B cell (primary cell): ENCODE results near the gene ZFPM1. TPM values are rescaled to one million over a fixed set of nuclear protein-coding genes. Genes with fewer than 3 reads are reported as not detected.

Experiments used
- ATAC-seq: fragments of 200-7000 bp; cut with Tn5 transposase; one replicate; pipeline ENCODE4 v1.10.0; 2021; ENCODE audit warnings: low read depth, mild to moderate bottlenecking, moderate number of reproducible peaks, moderate library complexity
- CTCF ChIA-PET: fragments of 350-600 bp; sonication (Branson Sonifier 250); formaldehyde crosslinking; loops from one replicate; lab custom pipeline; 2021; ENCODE audit warnings: antibody characterized with exemption, inconsistent platforms; lab: Charles Lee
- POLR2A ChIA-PET: fragments of 350-600 bp; sonication (Branson Sonifier 250); formaldehyde crosslinking; loops from one replicate; lab custom pipeline; 2021; ENCODE audit warnings: antibody characterized with exemption; lab: Charles Lee
- DNase-seq: peaks from one replicate; pipeline ENCODE4 v3.0.0; 2013
- H2AFZ ChIP-seq: 2 replicates; pipeline ENCODE4 v1.6.1; 2012; ENCODE audit warnings: mild to moderate bottlenecking, low read depth, low read length; ENCODE audit not compliant: insufficient read depth, poor library complexity, severe bottlenecking
- H3K27ac ChIP-seq, 2 donors: 1 replicate in 1 of 2; 2 replicates in 1 of 2; pipeline ENCODE4 v1.5.1; 2012 to 2013; ENCODE audit warnings: low read length in 2 of 2, mild to moderate bottlenecking in 2 of 2, moderate library complexity in 1 of 2
- H3K27me3 ChIP-seq, 4 experiments: fragments of 200-600 bp in 1 of 4; sonication (generic) in 1 of 4; replicated peaks in 1 of 4; 1 replicate in 2 of 4; 2 replicates in 2 of 4; pipeline versions ENCODE4 v1.6.1 to v1.7.0; 2013 to 2016; ENCODE audit warnings: low read length in 3 of 4, mild to moderate bottlenecking in 2 of 4, mixed read lengths in 1 of 4, moderate library complexity in 1 of 4; ENCODE audit not compliant: insufficient read depth in 4 of 4, control insufficient read depth in 3 of 4; ENCODE audit errors: control extremely low read depth in 1 of 4
- H3K36me3 ChIP-seq, 2 experiments: replicated peaks in 1 of 2; 1 replicate in 1 of 2; 2 replicates in 1 of 2; pipeline versions ENCODE4 v1.6.1 to v1.7.1; 2013; ENCODE audit warnings: low read length in 1 of 2; ENCODE audit not compliant: insufficient read depth in 2 of 2, control insufficient read depth in 1 of 2; ENCODE audit errors: control extremely low read depth in 1 of 2, extremely low read depth in 1 of 2
- H3K4me1 ChIP-seq, 2 donors: fragments of 200-600 bp in 1 of 2; sonication (generic) in 1 of 2; 1 replicate in 1 of 2; 2 replicates in 1 of 2; pipeline versions ENCODE4 v1.5.1 to v1.6.1; 2013 to 2017; ENCODE audit warnings: low read length in 2 of 2; ENCODE audit not compliant: control insufficient read depth in 2 of 2, insufficient read depth in 2 of 2
- H3K4me2 ChIP-seq: replicated peaks from 2 replicates; pipeline ENCODE3; 2012; ENCODE audit warnings: mild to moderate bottlenecking, low read depth, low read length; ENCODE audit not compliant: poor library complexity, severe bottlenecking
- H3K4me3 ChIP-seq, 5 experiments: fragments of 200-600 bp in 1 of 5; sonication (generic) in 1 of 5; 1 replicate in 3 of 5; 2 replicates in 2 of 5; pipeline versions ENCODE4 v1.5.1 to v1.7.0; 2011 to 2016; ENCODE audit warnings: low read length in 4 of 5, mild to moderate bottlenecking in 4 of 5, low read depth in 2 of 5, control low read depth in 1 of 5, moderate library complexity in 1 of 5; ENCODE audit not compliant: insufficient read depth in 1 of 5; ENCODE audit errors: control extremely low read depth in 1 of 5, extremely low read depth in 1 of 5
- H3K79me2 ChIP-seq: fragments of 200-600 bp; sonication (generic); one replicate; pipeline ENCODE4 v1.6.0; 2016; ENCODE audit warnings: low read length; ENCODE audit not compliant: control insufficient read depth, insufficient read depth
- H3K9ac ChIP-seq: fragments of 200-600 bp; sonication (generic); 2 replicates; pipeline ENCODE4 v1.6.1; 2017; ENCODE audit warnings: mild to moderate bottlenecking, low read length, moderate library complexity
- H3K9me3 ChIP-seq, 3 donors: one replicate each; pipeline versions ENCODE4 v1.6.1 to v1.7.1; 2013; ENCODE audit warnings: low read length in 2 of 3; ENCODE audit not compliant: control insufficient read depth in 2 of 3, insufficient read depth in 1 of 3; ENCODE audit errors: control extremely low read depth in 1 of 3
- H4K20me1 ChIP-seq: 2 replicates; pipeline ENCODE4 v1.6.0; 2012; ENCODE audit warnings: mild to moderate bottlenecking, low read length; ENCODE audit not compliant: insufficient read depth, control insufficient read depth, poor library complexity, severe bottlenecking
- H3K27ac Mint-ChIP-seq: one replicate; pipeline ENCODE4 v1.8.0; 2021; ENCODE audit warnings: mixed read lengths
- H3K27me3 Mint-ChIP-seq: one replicate; pipeline ENCODE4 v1.8.0; 2021; ENCODE audit warnings: mixed read lengths
- H3K4me1 Mint-ChIP-seq: one replicate; pipeline ENCODE4 v1.8.0; 2021; ENCODE audit warnings: mixed read lengths
- H3K4me3 Mint-ChIP-seq: one replicate; pipeline ENCODE4 v1.8.0; 2021; ENCODE audit warnings: mixed read lengths
- H3K9me3 Mint-ChIP-seq: one replicate; pipeline ENCODE4 v1.8.0; 2022; ENCODE audit warnings: mixed read lengths; ENCODE audit not compliant: insufficient read depth
- EZH2 ChIP-seq: IDR thresholded peaks from 2 replicates; pipeline ENCODE4 v1.6.1; 2012; ENCODE audit warnings: borderline replicate concordance, low read depth, mild to moderate bottlenecking, moderate library complexity, low read length; ENCODE audit not compliant: insufficient read depth, poor library complexity, severe bottlenecking
- WGBS: methylation state at CpG from one replicate; pipeline ENCODE4 v1.1.5; 2013; ENCODE audit warnings: missing lambda C conversion rate; ENCODE audit not compliant: insufficient coverage; 5-methylcytosine and 5-hydroxymethylcytosine counted together
- intact Hi-C: fragments of 100-400 bp; cut with micrococcal nuclease; formaldehyde crosslinking; loops from one replicate; pipeline ENCODE4 v1.10.0; 2022
- polyA plus RNA-seq: library from polyadenylated mRNA; depleted of rRNA; stranded (reverse); fragments of >200 nt; gene quantifications from 2 replicates; pipeline ENCODE4 v1.2.3, GENCODE V29; 2012
- total RNA-seq, 2 donors: library from RNA; stranded (reverse); fragments of 120-200 nt in 1 of 2; gene quantifications; 1 replicate in 1 of 2; 2 replicates in 1 of 2; pipeline versions ENCODE4 v1.2.3 to v1.2.4, GENCODE V29; 2013 to 2022
- TF ChIP-seq, protein P1 (sequence below): fragments of 200-600 bp; IDR thresholded peaks from one replicate; pipeline ENCODE4 v1.8.0; 2022; ENCODE audit warnings: antibody characterized with exemption, mild to moderate bottlenecking

The ZFPM1 gene
- total and polyA plus RNA-seq, 2 donors (not counting 1 experiment from before 2014, with no cell fraction given): 4.3 to 34.6 TPM

- Mint-ChIP-seq H3K4me3 (no peak overlapping the region), H3K27ac (no peak overlapping the region), H3K4me1 (no peaks in the 10 kb centered on the region), H3K9me3 (no peaks in the 10 kb centered on the region), H3K27me3 (no peaks in the 10 kb centered on the region)
- Histone ChIP-seq H3K9ac (no peak overlapping the region), H3K27ac (no peak overlapping the region), H3K79me2 (peaks cover 20% of the 10 kb centered on the region), H3K4me2 (no peak overlapping the region), H3K9me3 (no peaks in the 10 kb centered on the region), H2AFZ (no peak overlapping the region), H4K20me1 (peaks cover 25% of the 10 kb centered on the region), H3K4me3 (no peak overlapping the region), H3K27me3 (no peaks in the 10 kb centered on the region), H3K36me3 (peaks cover 0 to 15% of the 10 kb centered on the region in 2 experiments), H3K4me1 (no peaks in the 10 kb centered on the region)
- intact Hi-C loops: no loop called here
- CTCF ChIA-PET: interaction anchor here (1.1 to 1.6 kb wide), 2 partner anchors 45 to 52 kb away, joined by 3 to 4 read pairs; no protein-coding TSS in a partner anchor
- TF ChIP-seq, protein P1, sequence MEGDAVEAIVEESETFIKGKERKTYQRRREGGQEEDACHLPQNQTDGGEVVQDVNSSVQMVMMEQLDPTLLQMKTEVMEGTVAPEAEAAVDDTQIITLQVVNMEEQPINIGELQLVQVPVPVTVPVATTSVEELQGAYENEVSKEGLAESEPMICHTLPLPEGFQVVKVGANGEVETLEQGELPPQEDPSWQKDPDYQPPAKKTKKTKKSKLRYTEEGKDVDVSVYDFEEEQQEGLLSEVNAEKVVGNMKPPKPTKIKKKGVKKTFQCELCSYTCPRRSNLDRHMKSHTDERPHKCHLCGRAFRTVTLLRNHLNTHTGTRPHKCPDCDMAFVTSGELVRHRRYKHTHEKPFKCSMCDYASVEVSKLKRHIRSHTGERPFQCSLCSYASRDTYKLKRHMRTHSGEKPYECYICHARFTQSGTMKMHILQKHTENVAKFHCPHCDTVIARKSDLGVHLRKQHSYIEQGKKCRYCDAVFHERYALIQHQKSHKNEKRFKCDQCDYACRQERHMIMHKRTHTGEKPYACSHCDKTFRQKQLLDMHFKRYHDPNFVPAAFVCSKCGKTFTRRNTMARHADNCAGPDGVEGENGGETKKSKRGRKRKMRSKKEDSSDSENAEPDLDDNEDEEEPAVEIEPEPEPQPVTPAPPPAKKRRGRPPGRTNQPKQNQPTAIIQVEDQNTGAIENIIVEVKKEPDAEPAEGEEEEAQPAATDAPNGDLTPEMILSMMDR: no peak
- no peak for TF ChIP-seq EZH2
- 98% methylated on average over 23 of the region's 24 CpGs for WGBS
- DNase-seq (no peak), ATAC-seq (no peak)
- POLR2A ChIA-PET: interaction anchor here (0.6 kb wide), 1 partner anchor 408 kb away, joined by 4 read pairs; no protein-coding TSS in a partner anchor
Measured at GRCh38 chr16:88489163-88489741, 36.2 kb downstream of the ZFPM1 start.

- H3K27me3 ChIP-seq: no peaks in the 10 kb centered on the region
- DNase-seq: no peak
- Mint-ChIP-seq H3K27me3 (no peaks in the 10 kb centered on the region), H3K4me3 (no peak overlapping the region), H3K27ac (no peak overlapping the region), H3K4me1 (no peaks in the 10 kb centered on the region), H3K9me3 (no peaks in the 10 kb centered on the region)
- H3K4me3 ChIP-seq: no peak overlapping the region
- CTCF ChIA-PET: no interaction called here
- no peak overlapping the region for H3K4me2 ChIP-seq
- TF ChIP-seq, protein P1: no peak
- no peak for TF ChIP-seq EZH2
- H3K36me3 ChIP-seq: peaks cover 0 to 13% of the 10 kb centered on the region in 2 experiments
- no peak overlapping the region for H3K9ac ChIP-seq
- no peaks in the 10 kb centered on the region for H3K9me3 ChIP-seq
- peaks cover 10% of the 10 kb centered on the region for H3K79me2 ChIP-seq
- POLR2A ChIA-PET: no interaction called here
- WGBS: 99% methylated on average over 24 of the region's 26 CpGs
- intact Hi-C loops: no loop called here
- H4K20me1 ChIP-seq: peaks cover 12% of the 10 kb centered on the region
- H3K27ac ChIP-seq: no peak overlapping the region
- ATAC-seq: no peak
- no peak overlapping the region for H2AFZ ChIP-seq
- H3K4me1 ChIP-seq: no peaks in the 10 kb centered on the region
Measured at GRCh38 chr16:88491001-88491559, 38.0 kb downstream of the ZFPM1 start.
